Measurements from ENCODE around the gene LCK.
"Not testable (repeated sequence)": the region's sequence is repeated elsewhere in the genome, so short reads cannot be mapped to it uniquely, and the experiment has no call there.

DNA sequence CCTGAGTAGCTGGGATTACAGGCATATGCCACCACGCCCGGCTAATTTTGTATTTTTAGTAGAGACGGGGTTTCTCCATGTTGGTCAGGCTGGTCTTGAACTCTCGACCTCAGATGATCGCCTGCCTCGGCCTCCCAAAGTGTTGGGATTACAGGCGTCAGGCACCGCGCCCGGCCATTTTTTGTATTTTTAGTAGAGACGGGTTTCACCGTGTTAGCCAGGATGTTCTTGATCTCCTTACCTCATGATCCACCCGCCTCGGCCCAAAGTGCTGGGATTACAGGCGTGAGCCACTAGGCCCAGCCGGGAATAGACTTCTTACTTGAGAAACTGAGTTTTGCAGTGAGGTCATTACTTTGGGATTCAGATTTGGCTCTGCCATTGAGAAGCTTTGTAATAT, 47.1 kb downstream of the LCK start:
- TF ChIP-seq, protein P1, sequence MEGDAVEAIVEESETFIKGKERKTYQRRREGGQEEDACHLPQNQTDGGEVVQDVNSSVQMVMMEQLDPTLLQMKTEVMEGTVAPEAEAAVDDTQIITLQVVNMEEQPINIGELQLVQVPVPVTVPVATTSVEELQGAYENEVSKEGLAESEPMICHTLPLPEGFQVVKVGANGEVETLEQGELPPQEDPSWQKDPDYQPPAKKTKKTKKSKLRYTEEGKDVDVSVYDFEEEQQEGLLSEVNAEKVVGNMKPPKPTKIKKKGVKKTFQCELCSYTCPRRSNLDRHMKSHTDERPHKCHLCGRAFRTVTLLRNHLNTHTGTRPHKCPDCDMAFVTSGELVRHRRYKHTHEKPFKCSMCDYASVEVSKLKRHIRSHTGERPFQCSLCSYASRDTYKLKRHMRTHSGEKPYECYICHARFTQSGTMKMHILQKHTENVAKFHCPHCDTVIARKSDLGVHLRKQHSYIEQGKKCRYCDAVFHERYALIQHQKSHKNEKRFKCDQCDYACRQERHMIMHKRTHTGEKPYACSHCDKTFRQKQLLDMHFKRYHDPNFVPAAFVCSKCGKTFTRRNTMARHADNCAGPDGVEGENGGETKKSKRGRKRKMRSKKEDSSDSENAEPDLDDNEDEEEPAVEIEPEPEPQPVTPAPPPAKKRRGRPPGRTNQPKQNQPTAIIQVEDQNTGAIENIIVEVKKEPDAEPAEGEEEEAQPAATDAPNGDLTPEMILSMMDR (conservative IDR thresholded peaks at IDR 0.05 in 1 of 2, IDR thresholded peaks at IDR 0.05 in 1 of 2; ENCODE audit: low read depth in 1 of 2, low read length in 2 of 2): not testable (repeated sequence)
- TF ChIP-seq EZH2 (IDR thresholded peaks at IDR 0.05; ENCODE audit: low read length, missing control alignments): not testable (repeated sequence)

Data from fibroblast of lung (primary cell).